ENCODE data around the gene IRAG1. TPM values are rescaled to one million over a fixed set of nuclear protein-coding genes. Genes with fewer than 3 reads are reported as not detected.

Gene IRAG1
- polyA plus RNA-seq, 1 donor from 2014 or later, result 0.14 TPM

DNA sequence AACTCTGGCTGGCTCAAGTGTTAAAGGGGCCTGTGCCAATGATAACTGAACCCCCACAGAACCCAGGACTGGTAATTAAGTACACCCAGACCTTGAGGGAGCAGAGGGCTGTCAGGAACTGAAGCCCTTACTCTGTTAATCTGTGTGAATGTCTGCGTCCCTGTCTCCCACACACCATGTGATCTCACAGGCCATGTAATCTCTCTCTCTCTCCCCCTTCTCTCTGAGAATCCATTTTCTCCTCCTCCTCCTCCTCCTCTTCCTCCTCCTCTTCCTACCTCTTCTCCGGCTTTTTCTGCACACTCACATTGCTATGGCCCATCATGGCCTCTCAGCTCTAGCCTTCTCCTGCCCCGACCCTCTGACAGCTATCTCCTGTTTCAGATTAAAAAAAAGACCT is 14.6 kb upstream of the IRAG1 start:
- Histone ChIP-seq H4K20me1 (ENCODE audit: insufficient read depth) (no peaks in the 10 kb centered on the region), H3K4me3 (ENCODE audit: low read length) (no peak overlapping the region), H2AFZ (ENCODE audit: low read depth, low read length) (no peak overlapping the region), H3K36me3 (ENCODE audit: insufficient read depth, low read length) (no peaks in the 10 kb centered on the region), H3K9ac (ENCODE audit: low read length) (no peak overlapping the region), H3K9me2 (ENCODE audit: insufficient read depth, low read length) (no peaks in the 10 kb centered on the region), H3K4me2 (ENCODE audit: low read length) (no peak overlapping the region), H3F3A (ENCODE audit: insufficient read depth, low read length, poor library complexity, severe bottlenecking) (no peaks in the 10 kb centered on the region), H3K27me3 (ENCODE audit: insufficient read depth, low read depth, low read length) (no peaks in the 10 kb centered on the region), H3K79me2 (replicated peaks; ENCODE audit: insufficient read depth, low read length) (no peaks in the 10 kb centered on the region), H3K27ac (ENCODE audit: low read length) (no peak overlapping the region), H3K9me3 (ENCODE audit: low read length) (no peaks in the 10 kb centered on the region)
- no peak for TF ChIP-seq EP300 (conservative IDR thresholded peaks at IDR 0.05; ENCODE audit: poor library complexity, severe bottlenecking)
- TF ChIP-seq TAF1 (IDR thresholded peaks at IDR 0.05; ENCODE audit: low read depth), result no peak
- no peak for TF ChIP-seq EZH2 (IDR thresholded peaks at IDR 0.05; ENCODE audit: borderline replicate concordance, insufficient read depth, low read length, poor library complexity, severe bottlenecking)
- TF ChIP-seq SMC3 (conservative IDR thresholded peaks at IDR 0.05; ENCODE audit: poor library complexity), result no peak
- TF ChIP-seq, protein P1, sequence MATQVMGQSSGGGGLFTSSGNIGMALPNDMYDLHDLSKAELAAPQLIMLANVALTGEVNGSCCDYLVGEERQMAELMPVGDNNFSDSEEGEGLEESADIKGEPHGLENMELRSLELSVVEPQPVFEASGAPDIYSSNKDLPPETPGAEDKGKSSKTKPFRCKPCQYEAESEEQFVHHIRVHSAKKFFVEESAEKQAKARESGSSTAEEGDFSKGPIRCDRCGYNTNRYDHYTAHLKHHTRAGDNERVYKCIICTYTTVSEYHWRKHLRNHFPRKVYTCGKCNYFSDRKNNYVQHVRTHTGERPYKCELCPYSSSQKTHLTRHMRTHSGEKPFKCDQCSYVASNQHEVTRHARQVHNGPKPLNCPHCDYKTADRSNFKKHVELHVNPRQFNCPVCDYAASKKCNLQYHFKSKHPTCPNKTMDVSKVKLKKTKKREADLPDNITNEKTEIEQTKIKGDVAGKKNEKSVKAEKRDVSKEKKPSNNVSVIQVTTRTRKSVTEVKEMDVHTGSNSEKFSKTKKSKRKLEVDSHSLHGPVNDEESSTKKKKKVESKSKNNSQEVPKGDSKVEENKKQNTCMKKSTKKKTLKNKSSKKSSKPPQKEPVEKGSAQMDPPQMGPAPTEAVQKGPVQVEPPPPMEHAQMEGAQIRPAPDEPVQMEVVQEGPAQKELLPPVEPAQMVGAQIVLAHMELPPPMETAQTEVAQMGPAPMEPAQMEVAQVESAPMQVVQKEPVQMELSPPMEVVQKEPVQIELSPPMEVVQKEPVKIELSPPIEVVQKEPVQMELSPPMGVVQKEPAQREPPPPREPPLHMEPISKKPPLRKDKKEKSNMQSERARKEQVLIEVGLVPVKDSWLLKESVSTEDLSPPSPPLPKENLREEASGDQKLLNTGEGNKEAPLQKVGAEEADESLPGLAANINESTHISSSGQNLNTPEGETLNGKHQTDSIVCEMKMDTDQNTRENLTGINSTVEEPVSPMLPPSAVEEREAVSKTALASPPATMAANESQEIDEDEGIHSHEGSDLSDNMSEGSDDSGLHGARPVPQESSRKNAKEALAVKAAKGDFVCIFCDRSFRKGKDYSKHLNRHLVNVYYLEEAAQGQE (IDR thresholded peaks at IDR 0.05; ENCODE audit: borderline replicate concordance), result no peak
- TF ChIP-seq, protein P2, sequence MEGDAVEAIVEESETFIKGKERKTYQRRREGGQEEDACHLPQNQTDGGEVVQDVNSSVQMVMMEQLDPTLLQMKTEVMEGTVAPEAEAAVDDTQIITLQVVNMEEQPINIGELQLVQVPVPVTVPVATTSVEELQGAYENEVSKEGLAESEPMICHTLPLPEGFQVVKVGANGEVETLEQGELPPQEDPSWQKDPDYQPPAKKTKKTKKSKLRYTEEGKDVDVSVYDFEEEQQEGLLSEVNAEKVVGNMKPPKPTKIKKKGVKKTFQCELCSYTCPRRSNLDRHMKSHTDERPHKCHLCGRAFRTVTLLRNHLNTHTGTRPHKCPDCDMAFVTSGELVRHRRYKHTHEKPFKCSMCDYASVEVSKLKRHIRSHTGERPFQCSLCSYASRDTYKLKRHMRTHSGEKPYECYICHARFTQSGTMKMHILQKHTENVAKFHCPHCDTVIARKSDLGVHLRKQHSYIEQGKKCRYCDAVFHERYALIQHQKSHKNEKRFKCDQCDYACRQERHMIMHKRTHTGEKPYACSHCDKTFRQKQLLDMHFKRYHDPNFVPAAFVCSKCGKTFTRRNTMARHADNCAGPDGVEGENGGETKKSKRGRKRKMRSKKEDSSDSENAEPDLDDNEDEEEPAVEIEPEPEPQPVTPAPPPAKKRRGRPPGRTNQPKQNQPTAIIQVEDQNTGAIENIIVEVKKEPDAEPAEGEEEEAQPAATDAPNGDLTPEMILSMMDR (IDR thresholded peaks at IDR 0.05; ENCODE audit: poor library complexity, severe bottlenecking), result no peak
- TF ChIP-seq POLR2AphosphoS5 (IDR thresholded peaks at IDR 0.05), result no peak
- TF ChIP-seq MXI1 (conservative IDR thresholded peaks at IDR 0.05; ENCODE audit: poor library complexity, severe bottlenecking), result no peak
- no peak for TF ChIP-seq RAD21 (conservative IDR thresholded peaks at IDR 0.05)

DNA sequence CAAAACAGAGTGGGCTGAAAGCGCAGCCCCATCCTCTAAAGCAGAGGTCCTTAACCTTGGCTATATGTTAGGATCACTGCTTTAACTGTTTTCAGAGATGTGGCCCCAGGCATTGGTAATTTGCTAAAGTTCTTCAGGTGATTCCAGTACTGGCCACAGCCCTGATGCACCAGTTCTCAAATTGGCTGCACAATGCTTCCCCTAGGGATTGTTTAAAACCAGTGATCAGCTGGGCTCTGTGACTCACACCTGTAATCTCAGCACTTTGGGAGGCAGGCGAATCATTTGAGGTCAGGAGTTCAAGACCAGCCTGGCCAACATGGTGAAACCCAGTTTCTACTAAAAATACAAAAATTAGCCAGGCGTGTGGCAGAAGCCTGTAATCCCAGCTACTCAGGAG is 8.4 kb upstream of the IRAG1 start:
- Histone ChIP-seq H3K27me3 (ENCODE audit: insufficient read depth, low read depth, low read length) (no peaks in the 10 kb centered on the region), H3K27ac (ENCODE audit: low read length) (no peak overlapping the region), H3K9me3 (ENCODE audit: low read length) (no peaks in the 10 kb centered on the region), H3K9me2 (ENCODE audit: insufficient read depth, low read length) (no peaks in the 10 kb centered on the region), H3K9ac (ENCODE audit: low read length) (no peak overlapping the region), H3K4me3 (ENCODE audit: low read length) (no peak overlapping the region), H3K4me2 (ENCODE audit: low read length) (no peak overlapping the region), H3F3A (ENCODE audit: insufficient read depth, low read length, poor library complexity, severe bottlenecking) (no peaks in the 10 kb centered on the region), H4K20me1 (ENCODE audit: insufficient read depth) (no peaks in the 10 kb centered on the region), H3K36me3 (ENCODE audit: insufficient read depth, low read length) (no peaks in the 10 kb centered on the region), H2AFZ (ENCODE audit: low read depth, low read length) (no peak overlapping the region), H3K79me2 (replicated peaks; ENCODE audit: insufficient read depth, low read length) (no peaks in the 10 kb centered on the region)
- TF ChIP-seq EP300 (conservative IDR thresholded peaks at IDR 0.05; ENCODE audit: poor library complexity, severe bottlenecking) (no peak), EZH2 (IDR thresholded peaks at IDR 0.05; ENCODE audit: borderline replicate concordance, insufficient read depth, low read length, poor library complexity, severe bottlenecking) (no peak), MXI1 (conservative IDR thresholded peaks at IDR 0.05; ENCODE audit: poor library complexity, severe bottlenecking) (no peak), TAF1 (IDR thresholded peaks at IDR 0.05; ENCODE audit: low read depth) (no peak), RAD21 (conservative IDR thresholded peaks at IDR 0.05) (no peak), POLR2AphosphoS5 (IDR thresholded peaks at IDR 0.05) (no peak), SMC3 (conservative IDR thresholded peaks at IDR 0.05; ENCODE audit: poor library complexity) (no peak)
- TF ChIP-seq, protein P2 (IDR thresholded peaks at IDR 0.05; ENCODE audit: poor library complexity, severe bottlenecking), result no peak
- TF ChIP-seq, protein P1 (IDR thresholded peaks at IDR 0.05; ENCODE audit: borderline replicate concordance), result no peak

Measured in neural cell (in vitro differentiated cells).